NCI-H2196 (cell line): ENCODE measurements around the gene SMARCA4.

ENCODE experiments used
- DNase-seq: peaks from one replicate; lab custom pipeline; 2025; ENCODE audit not compliant: unreplicated experiment; lab: John Stamatoyannopoulos, UW

The SMARCA4 gene

DNA sequence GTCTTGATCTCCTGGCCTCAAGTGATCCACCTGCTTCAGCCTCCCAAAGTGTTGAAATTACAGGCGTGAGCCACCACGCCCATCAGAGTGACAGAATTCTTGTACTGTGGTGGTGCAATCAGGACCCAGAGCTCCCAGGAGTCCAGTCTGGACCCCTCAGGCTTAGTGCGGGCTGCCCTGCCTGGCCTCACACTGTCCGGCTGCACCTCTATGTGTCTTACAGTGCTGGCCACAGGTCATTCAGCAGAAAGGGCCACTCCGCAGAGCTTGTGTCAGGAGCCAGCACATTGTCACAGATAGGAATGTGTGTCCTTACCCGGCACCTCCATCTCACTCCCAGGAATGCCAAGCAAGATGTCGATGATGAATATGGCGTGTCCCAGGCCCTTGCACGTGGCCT is 49.2 kb downstream of the SMARCA4 start:
- no peak for DNase-seq

DNA sequence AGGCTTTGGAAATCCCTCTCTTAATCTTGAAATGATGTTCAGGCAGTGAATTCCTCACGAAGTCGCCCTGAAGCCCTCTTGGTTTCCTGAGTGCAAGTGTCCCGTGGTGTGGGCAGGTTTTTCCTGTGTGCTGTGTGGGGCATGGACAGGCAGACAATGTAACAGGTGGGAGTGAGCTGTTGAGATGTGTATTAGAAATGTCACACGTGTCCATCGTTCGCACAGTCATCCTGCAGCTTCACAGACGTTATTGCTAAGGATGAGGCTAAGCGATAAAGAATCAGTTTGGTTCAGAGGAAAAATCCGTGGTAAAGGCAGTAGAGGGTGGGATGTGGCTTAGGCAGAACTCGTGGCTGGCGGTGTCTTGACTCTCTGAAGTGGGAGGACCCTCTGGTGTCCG is 51.7 kb downstream of the SMARCA4 start:
- DNase-seq = no peak

- no peak for DNase-seq
These were observed 52.9 kb downstream of the SMARCA4 start for GRCh38 chr19:11013771-11014170.

DNA sequence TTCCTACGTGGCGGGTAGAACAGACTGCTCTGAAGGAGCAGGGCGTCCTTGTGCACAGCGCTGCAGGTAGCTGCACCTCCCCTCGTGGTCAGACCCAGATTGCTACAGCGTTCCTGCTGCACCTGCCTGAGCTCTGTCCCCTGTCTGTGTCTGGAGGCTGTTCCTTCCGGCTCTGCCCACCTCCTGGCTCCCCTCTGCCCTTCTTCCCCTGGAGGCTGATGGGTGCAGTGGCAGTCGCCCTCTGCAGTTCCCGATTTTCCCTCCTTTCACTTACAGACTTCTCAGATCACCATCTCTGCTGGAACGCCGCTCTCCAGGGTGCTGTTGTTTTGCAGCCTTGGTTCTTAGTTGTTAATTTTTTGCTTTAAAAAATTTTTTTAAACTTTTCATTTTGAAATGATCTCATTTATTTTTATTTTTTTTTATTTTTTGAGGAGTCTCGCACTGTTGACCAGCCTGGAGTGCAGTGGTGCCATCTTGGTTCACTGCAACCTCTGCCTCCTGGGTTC is 53.6 kb downstream of the SMARCA4 start:
- no peak for DNase-seq

- DNase-seq = no peak
These were observed 55.8 kb downstream of the SMARCA4 start for GRCh38 chr19:11016631-11017030.

DNA sequence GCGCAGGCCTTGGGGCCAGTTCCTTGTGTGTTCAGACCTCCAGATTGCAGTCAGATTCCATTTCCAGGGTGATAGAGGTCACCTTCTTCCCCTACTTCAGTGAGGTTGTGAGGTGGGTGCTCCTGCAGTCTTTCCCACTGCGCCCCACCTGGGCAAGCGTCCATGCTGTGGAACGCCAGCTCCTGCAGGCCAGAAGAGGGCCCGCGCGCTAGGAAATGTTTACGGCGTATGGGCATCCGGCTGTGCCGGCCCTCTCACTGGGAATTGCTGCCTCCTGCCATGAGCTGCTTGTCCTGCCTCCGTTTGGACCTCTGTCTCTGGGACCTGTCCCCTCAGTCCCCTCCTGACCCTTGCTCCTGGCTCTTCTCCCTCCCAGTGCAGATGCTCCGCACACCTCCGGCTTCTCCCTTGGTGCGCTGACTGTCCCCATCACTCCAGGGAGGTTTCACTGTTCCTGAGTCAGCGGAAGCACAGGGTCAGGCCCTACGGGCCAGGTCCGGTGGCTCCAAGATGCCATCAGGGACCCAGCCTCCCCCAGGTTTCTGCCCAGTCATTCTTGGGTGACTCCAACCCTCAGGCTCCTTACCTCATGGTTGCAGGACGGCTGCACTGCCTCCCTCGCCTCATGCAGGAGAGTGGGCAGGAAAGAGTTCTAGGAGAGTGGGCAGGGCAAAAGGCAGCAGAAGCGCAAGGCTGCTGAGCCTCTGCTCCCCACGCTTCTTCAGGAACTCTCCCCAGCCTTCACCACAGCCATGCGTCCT is 56.6 kb downstream of the SMARCA4 start:
- no peak for DNase-seq

- DNase-seq = no peak
These were observed 57.3 kb downstream of the SMARCA4 start for GRCh38 chr19:11018179-11018578.

GRCh38 chr19:11018763-11019162 is 57.9 kb downstream of the SMARCA4 start:
- no peak for DNase-seq

DNA sequence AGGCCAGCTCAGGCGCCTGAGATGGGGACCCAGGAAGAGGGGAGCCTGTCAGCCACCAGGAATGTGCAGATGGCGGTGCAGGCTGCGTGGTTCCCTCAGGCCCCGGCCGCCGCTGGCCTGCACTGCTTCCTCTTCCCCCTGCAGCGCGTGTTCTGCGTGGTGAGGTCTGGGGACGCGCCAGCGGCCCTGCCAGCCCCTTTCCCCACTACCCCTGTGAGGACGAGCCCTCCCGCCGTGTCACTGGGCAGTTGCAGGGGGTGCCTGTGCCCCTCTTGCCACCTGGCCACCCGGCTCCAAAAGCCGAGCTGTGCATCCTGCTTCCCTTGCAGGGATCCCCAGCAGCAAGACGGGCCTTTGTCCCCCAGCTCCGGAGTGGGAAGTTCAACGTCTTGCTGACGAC is 58.4 kb downstream of the SMARCA4 start:
- no peak for DNase-seq

GRCh38 chr19:11019824-11020223 is 59.0 kb downstream of the SMARCA4 start:
- no peak for DNase-seq

DNA sequence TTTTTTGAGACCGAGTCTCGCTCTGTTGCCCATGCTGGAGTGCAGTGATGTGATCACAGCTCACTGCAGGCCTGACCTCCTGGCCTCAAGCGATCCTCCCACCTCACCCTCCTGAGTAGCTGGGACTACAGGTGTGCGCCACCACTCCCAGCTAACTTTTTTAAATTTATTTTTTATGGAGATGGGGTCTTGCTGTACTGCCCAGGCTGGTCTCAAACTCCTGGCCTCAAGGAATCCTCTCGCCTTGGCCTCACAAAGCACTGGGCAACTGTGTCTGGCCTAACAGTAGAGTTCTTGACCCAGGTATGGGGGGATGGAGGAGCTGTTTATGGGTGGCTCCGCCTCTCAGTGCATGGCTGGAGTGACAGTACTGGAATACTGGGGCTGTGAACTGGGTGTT is 59.6 kb downstream of the SMARCA4 start:
- no peak for DNase-seq

DNA sequence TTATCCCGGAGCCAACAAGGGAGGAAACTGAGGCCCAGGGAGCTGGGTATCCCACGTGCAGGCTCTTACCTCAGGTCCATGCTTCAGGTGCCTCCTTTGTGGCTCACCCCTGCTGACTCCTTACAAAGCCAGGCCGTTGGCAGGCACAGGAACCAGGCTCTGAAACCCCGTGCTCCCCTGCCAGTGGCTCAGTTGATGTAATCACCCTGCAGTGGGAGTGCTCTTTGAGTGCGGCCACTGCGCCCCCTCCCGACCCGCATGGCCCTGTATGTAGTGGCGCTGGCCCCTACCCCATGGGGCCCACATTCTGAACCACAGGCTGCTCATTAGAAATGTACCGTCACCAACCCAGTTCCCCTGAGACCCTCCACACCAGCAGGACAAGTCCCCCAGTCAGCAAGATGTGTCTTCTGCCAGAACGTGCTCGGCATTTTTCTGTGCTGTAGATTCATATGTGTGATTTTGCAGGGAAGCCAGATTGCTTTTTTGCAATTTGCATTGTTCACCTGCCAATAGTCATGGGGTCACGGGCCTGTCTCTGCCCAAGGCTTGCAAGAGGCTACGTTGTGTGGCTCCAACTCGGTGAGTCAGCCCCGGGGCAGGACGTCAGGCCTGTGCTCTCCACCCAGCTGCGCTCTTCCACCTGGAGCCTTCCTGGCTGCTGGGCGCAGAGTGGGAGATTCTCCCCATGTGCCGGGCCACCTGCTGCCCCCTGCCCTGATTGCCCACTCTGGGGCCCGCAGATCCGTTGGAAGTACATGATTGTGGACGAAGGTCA is 60.3 kb downstream of the SMARCA4 start:
- no peak for DNase-seq

GRCh38 chr19:11021760-11022144 is 60.9 kb downstream of the SMARCA4 start:
- DNase-seq = no peak

- DNase-seq = no peak
These were observed 62.2 kb downstream of the SMARCA4 start for GRCh38 chr19:11023016-11023415.

DNA sequence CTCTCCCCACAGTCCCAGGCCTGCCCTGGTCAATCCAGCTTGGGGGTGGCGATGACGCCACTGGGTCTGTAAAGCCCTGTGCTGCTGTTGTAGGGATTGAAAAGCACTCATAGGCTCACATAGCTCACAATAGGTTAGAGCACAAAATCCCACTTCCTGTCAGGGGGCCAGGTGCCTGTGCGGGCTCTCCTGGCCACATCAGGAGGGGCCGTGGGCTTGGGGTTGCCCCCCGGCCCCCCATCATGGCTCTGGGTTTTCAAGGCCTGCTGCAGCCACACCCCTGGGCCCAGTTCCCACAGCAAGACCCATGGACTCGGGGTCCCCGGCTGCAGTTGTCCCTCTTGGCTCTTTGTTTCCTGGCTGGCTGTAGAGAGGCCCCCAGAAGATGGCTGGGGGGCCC is 62.9 kb downstream of the SMARCA4 start:
- no peak for DNase-seq

GRCh38 chr19:11024259-11024658 is 63.4 kb downstream of the SMARCA4 start:
- DNase-seq = no peak

GRCh38 chr19:11025006-11025405 is 64.2 kb downstream of the SMARCA4 start:
- DNase-seq = no peak

- DNase-seq = no peak
These were observed 64.6 kb downstream of the SMARCA4 start for GRCh38 chr19:11025445-11025844.

DNA sequence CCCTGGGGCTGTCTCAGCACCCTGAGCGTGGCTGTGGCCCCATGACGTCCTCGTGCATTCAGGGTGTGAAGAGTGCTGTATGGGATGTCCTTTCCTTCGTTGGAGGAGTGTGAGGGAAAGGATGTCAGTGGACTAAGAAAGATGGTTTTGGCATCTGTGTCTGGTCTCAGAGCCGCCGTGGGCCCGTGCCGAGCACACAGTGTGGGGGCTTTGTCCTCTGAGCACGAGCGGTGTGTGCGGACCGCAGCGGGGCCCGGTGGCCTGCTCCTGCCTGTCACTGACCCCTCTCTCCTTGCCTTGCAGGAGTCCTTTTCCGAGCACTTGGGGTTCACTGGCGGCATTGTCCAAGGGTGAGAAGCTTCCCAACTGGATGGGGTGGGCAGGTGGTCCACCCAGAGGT is 65.2 kb downstream of the SMARCA4 start:
- DNase-seq = no peak

DNA sequence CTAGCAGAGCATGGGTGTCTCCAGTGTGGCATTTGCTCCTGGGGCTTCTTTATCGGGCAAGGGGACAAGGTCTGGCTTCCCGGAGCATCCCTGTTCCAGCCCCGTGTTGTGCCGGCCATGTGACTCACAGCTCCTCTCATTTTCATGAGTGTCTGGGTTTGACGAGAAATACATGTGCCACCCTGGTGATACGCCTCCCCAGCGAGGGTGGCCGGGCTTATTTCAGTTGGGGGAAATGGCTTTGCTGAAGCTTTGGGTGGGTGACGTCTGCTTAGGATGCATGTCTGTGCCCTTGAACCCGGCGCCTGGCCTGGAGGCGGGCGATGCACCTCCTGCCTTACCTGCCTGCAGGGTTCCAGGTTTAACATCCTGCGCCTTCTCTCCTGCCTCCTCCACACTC is 66.6 kb downstream of the SMARCA4 start:
- no peak for DNase-seq

GRCh38 chr19:11028146-11028545 is 67.3 kb downstream of the SMARCA4 start:
- DNase-seq = no peak

GRCh38 chr19:11031421-11032070 is 70.7 kb downstream of the SMARCA4 start:
- DNase-seq = no peak
